DND-41 (cell line): Measurements from ENCODE around the gene BCL11B.
A peak's percentile ranks its signal among the peaks of the same experiment; 100 is the strongest.

Experiments used
- ATAC-seq: fragments of 200-7000 bp; cut with Tn5 transposase; 3 replicates; pipeline ENCODE4 v1.9.1; 2021; ENCODE audit warnings: low read depth; ENCODE audit not compliant: insufficient read depth
- DNase-seq: peaks from one replicate; pipeline ENCODE4 v3.0.0-alpha.2; 2020
- H2AFZ ChIP-seq: 2 replicates; pipeline ENCODE4 v1.6.0; 2012; ENCODE audit warnings: low read depth, low read length
- H3K27ac ChIP-seq: 2 replicates; pipeline ENCODE4 v1.5.1; 2012; ENCODE audit warnings: low read length, inconsistent platforms
- H3K27me3 ChIP-seq: fragments of 200-600 bp; sonication (generic); 2 replicates; pipeline ENCODE4 v1.6.0; 2012; ENCODE audit warnings: low read length, mild to moderate bottlenecking, inconsistent platforms; ENCODE audit not compliant: insufficient read depth, poor library complexity
- H3K36me3 ChIP-seq: 2 replicates; pipeline ENCODE4 v1.5.1; 2012; ENCODE audit warnings: low read length, inconsistent platforms; ENCODE audit not compliant: insufficient read depth
- H3K4me1 ChIP-seq: 2 replicates; pipeline ENCODE4 v1.5.1; 2012; ENCODE audit warnings: mild to moderate bottlenecking, low read length; ENCODE audit not compliant: insufficient read depth
- H3K4me2 ChIP-seq: 2 replicates; pipeline ENCODE4 v1.6.0; 2012; ENCODE audit warnings: mild to moderate bottlenecking, moderate library complexity, low read length, inconsistent platforms; ENCODE audit not compliant: insufficient read depth
- H3K4me3 ChIP-seq, 2 experiments: fragments of 200-600 bp in 1 of 2; shearing (Covaris generic) in 1 of 2; 2 replicates each; pipeline ENCODE4 v1.5.1; 2012 to 2016; ENCODE audit warnings: inconsistent platforms in 2 of 2, low read length in 2 of 2, mild to moderate bottlenecking in 2 of 2, low read depth in 1 of 2, moderate library complexity in 1 of 2
- H3K79me2 ChIP-seq: 2 replicates; pipeline ENCODE4 v1.6.0; 2012; ENCODE audit warnings: low read length, inconsistent platforms; ENCODE audit not compliant: insufficient read depth
- H3K9ac ChIP-seq: 2 replicates; pipeline ENCODE4 v1.6.0; 2012; ENCODE audit warnings: low read depth, mild to moderate bottlenecking, inconsistent platforms, low read length, moderate library complexity
- H3K9me3 ChIP-seq: 2 replicates; pipeline ENCODE4 v1.5.1; 2012; ENCODE audit warnings: low read length, moderate library complexity, mild to moderate bottlenecking, inconsistent platforms; ENCODE audit not compliant: insufficient read depth, severe bottlenecking
- H4K20me1 ChIP-seq: 2 replicates; pipeline ENCODE4 v1.6.0; 2012; ENCODE audit warnings: low read length; ENCODE audit not compliant: insufficient read depth
- CTCF ChIP-seq: IDR thresholded peaks from 2 replicates; pipeline ENCODE4 v1.5.1; 2012; ENCODE audit warnings: borderline replicate concordance, low read length, moderate library complexity, mild to moderate bottlenecking; ENCODE audit not compliant: poor library complexity, severe bottlenecking; ENCODE audit errors: extremely low read depth
- EZH2 ChIP-seq: IDR thresholded peaks from 3 replicates; pipeline ENCODE4 v1.6.1; 2012; ENCODE audit warnings: borderline replicate concordance, low read depth, mild to moderate bottlenecking, moderate library complexity, low read length, inconsistent platforms; ENCODE audit not compliant: severe bottlenecking

The BCL11B gene

GRCh38 chr14:99224948-99225347 is 47.0 kb downstream of the BCL11B start:
- Histone ChIP-seq H3K79me2 (peaks cover 100% of the 10 kb centered on the region), H3K27me3 (no peaks in the 10 kb centered on the region), H3K4me3 (no peak overlapping the region), H3K9ac (no peak overlapping the region), H3K4me2 (no peak overlapping the region), H3K9me3 (no peaks in the 10 kb centered on the region), H3K36me3 (peaks cover 94% of the 10 kb centered on the region), H4K20me1 (peaks cover 89% of the 10 kb centered on the region), H3K27ac (no peak overlapping the region), H3K4me1 (no peaks in the 10 kb centered on the region; the same call in 1 of the 2 replicates), H2AFZ (no peak overlapping the region)
- TF ChIP-seq EZH2: no peak
- TF ChIP-seq CTCF: no peak
- DNase-seq (no peak), ATAC-seq (0 out of 3 replicates have a peak, but pooled peaks have one; percentile 15)

GRCh38 chr14:99224116-99224910 is 47.7 kb downstream of the BCL11B start:
- no peak overlapping the region for H3K9ac ChIP-seq
- TF ChIP-seq EZH2 (no peak), CTCF (no peak)
- DNase-seq (no peak), ATAC-seq (0 out of 3 replicates have a peak, but pooled peaks have one; percentile 9)
- no peak overlapping the region for H3K4me3 ChIP-seq
- H3K9me3 ChIP-seq: no peaks in the 10 kb centered on the region
- H2AFZ ChIP-seq: no peak overlapping the region
- peaks cover 92% of the 10 kb centered on the region for H3K36me3 ChIP-seq
- no peak overlapping the region for H3K4me2 ChIP-seq
- no peaks in the 10 kb centered on the region; the same call in 1 of the 2 replicates for H3K4me1 ChIP-seq
- H4K20me1 ChIP-seq: peaks cover 88% of the 10 kb centered on the region
- no peaks in the 10 kb centered on the region for H3K27me3 ChIP-seq
- no peak overlapping the region for H3K27ac ChIP-seq
- H3K79me2 ChIP-seq: peaks cover 100% of the 10 kb centered on the region

GRCh38 chr14:99221445-99221844 is 50.6 kb downstream of the BCL11B start:
- peaks cover 82% of the 10 kb centered on the region for H3K36me3 ChIP-seq

More at GRCh38 chr14:99221445-99221844, 50.6 kb downstream of the BCL11B start:
- Histone ChIP-seq H3K27me3 (no peaks in the 10 kb centered on the region), H3K79me2 (peaks cover 99% of the 10 kb centered on the region), H3K27ac (no peak overlapping the region), H3K4me1 (no peaks in the 10 kb centered on the region; the same call in 1 of the 2 replicates), H3K4me2 (no peak overlapping the region), H3K9ac (no peak overlapping the region), H4K20me1 (peaks cover 84% of the 10 kb centered on the region), H3K4me3 (no peak overlapping the region), H3K9me3 (no peaks in the 10 kb centered on the region), H2AFZ (no peak overlapping the region)
- ATAC-seq: no peak
- TF ChIP-seq EZH2: no peak
- TF ChIP-seq CTCF: no peak
- DNase-seq: no peak
